Activated CD8-positive, alpha-beta T cell treated with anti-CD3 and anti-CD28 coated beads for 36 hours (primary cell): ENCODE data around the gene RAD51B. TPM values are rescaled to one million over a fixed set of nuclear protein-coding genes. Genes with fewer than 3 reads are reported as not detected.

Source experiments
- ATAC-seq: fragments of 200-7000 bp; cut with Tn5 transposase; one replicate; pipeline ENCODE4 v1.10.0; 2021; ENCODE audit warnings: mild to moderate bottlenecking, moderate library complexity
- CTCF ChIA-PET: fragments of 350-600 bp; sonication (Branson Sonifier 250); formaldehyde crosslinking; loops from one replicate; lab custom pipeline; 2021; ENCODE audit warnings: antibody characterized with exemption; lab: Charles Lee
- POLR2A ChIA-PET: fragments of 350-600 bp; sonication (Branson Sonifier 250); formaldehyde crosslinking; loops from one replicate; lab custom pipeline; 2021; ENCODE audit warnings: antibody characterized with exemption; lab: Charles Lee
- DNase-seq: peaks from one replicate; pipeline ENCODE4 v3.0.0-alpha.2; 2020
- H3K27ac Mint-ChIP-seq: one replicate; pipeline ENCODE4 v1.8.0; 2021; ENCODE audit warnings: mild to moderate bottlenecking, mixed read lengths
- H3K27me3 Mint-ChIP-seq: one replicate; pipeline ENCODE4 v1.8.0; 2021; ENCODE audit warnings: mixed read lengths
- H3K36me3 Mint-ChIP-seq: one replicate; pipeline ENCODE4 v1.8.0; 2021; ENCODE audit warnings: low read depth, mixed read lengths
- H3K4me1 Mint-ChIP-seq: one replicate; pipeline ENCODE4 v1.8.0; 2021; ENCODE audit warnings: low read depth, mixed read lengths
- H3K4me3 Mint-ChIP-seq: one replicate; pipeline ENCODE4 v1.8.0; 2021; ENCODE audit warnings: mild to moderate bottlenecking, moderate library complexity, mixed read lengths
- H3K9me3 Mint-ChIP-seq: one replicate; pipeline ENCODE4 v1.8.0; 2021; ENCODE audit warnings: mixed read lengths
- CTCF ChIP-seq: fragments of 200-600 bp; IDR thresholded peaks from one replicate; pipeline ENCODE4 v1.8.0; 2022; ENCODE audit warnings: antibody characterized with exemption, mild to moderate bottlenecking
- intact Hi-C: fragments of 100-400 bp; cut with micrococcal nuclease; formaldehyde crosslinking; loops from one replicate; pipeline ENCODE4 v1.10.0; 2022
- total RNA-seq, 2 experiments: library from RNA; stranded (reverse); gene quantifications; one replicate each; pipeline ENCODE4 v1.2.3, GENCODE V29; 2021

Gene RAD51B
- total RNA-seq, 2 experiments from 2014 or later = 38.2 to 40.6 TPM

- intact Hi-C loops = no loop called here
- POLR2A ChIA-PET = interaction anchor here (0.6 kb wide), 1 partner anchor 1603 kb away, joined by 3 read pairs; no protein-coding TSS in a partner anchor
- Mint-ChIP-seq H3K4me1 (no peaks in the 10 kb centered on the region), H3K36me3 (no peaks in the 10 kb centered on the region), H3K9me3 (no peaks in the 10 kb centered on the region), H3K27me3 (no peaks in the 10 kb centered on the region), H3K4me3 (no peak overlapping the region), H3K27ac (no peak overlapping the region)
- DNase-seq = no peak
- no peak for TF ChIP-seq CTCF
- CTCF ChIA-PET = no interaction called here
- no peak for ATAC-seq
These were observed 193.3 kb downstream of the RAD51B start for GRCh38 chr14:68012871-68013270.

GRCh38 chr14:68013326-68013725, 193.7 kb downstream of the RAD51B start:
- no peak for ATAC-seq
- Mint-ChIP-seq H3K36me3 (no peaks in the 10 kb centered on the region), H3K27me3 (no peaks in the 10 kb centered on the region), H3K4me1 (no peaks in the 10 kb centered on the region), H3K27ac (no peak overlapping the region), H3K9me3 (no peaks in the 10 kb centered on the region), H3K4me3 (no peak overlapping the region)
- ChIA-PET CTCF (no interaction called here), POLR2A (interaction anchor here (0.6 kb wide), 1 partner anchor 1603 kb away, joined by 3 read pairs; no protein-coding TSS in a partner anchor)
- no peak for DNase-seq
- intact Hi-C loops = no loop called here
- TF ChIP-seq CTCF = no peak

- Mint-ChIP-seq H3K36me3 (no peaks in the 10 kb centered on the region), H3K9me3 (no peaks in the 10 kb centered on the region)
These were observed 195.2 kb downstream of the RAD51B start for GRCh38 chr14:68014771-68015170.

GRCh38 chr14:68015356-68016254, 196.0 kb downstream of the RAD51B start:
- no peak for TF ChIP-seq CTCF
- no peak for ATAC-seq
- Mint-ChIP-seq H3K4me3 (no peak overlapping the region), H3K9me3 (no peaks in the 10 kb centered on the region), H3K4me1 (no peaks in the 10 kb centered on the region), H3K36me3 (no peaks in the 10 kb centered on the region), H3K27ac (no peak overlapping the region), H3K27me3 (no peaks in the 10 kb centered on the region)
- ChIA-PET POLR2A (no interaction called here), CTCF (no interaction called here)
- intact Hi-C loops = no loop called here
- no peak for DNase-seq

More at GRCh38 chr14:68014771-68015170, 195.2 kb downstream of the RAD51B start:
- no peaks in the 10 kb centered on the region for H3K27me3 Mint-ChIP-seq
- H3K4me3 Mint-ChIP-seq = no peak overlapping the region
- DNase-seq = no peak
- TF ChIP-seq CTCF = no peak
- intact Hi-C loops = no loop called here
- no peak for ATAC-seq
- ChIA-PET CTCF (no interaction called here), POLR2A (no interaction called here)
- H3K27ac Mint-ChIP-seq = no peak overlapping the region
- no peaks in the 10 kb centered on the region for H3K4me1 Mint-ChIP-seq

DNA sequence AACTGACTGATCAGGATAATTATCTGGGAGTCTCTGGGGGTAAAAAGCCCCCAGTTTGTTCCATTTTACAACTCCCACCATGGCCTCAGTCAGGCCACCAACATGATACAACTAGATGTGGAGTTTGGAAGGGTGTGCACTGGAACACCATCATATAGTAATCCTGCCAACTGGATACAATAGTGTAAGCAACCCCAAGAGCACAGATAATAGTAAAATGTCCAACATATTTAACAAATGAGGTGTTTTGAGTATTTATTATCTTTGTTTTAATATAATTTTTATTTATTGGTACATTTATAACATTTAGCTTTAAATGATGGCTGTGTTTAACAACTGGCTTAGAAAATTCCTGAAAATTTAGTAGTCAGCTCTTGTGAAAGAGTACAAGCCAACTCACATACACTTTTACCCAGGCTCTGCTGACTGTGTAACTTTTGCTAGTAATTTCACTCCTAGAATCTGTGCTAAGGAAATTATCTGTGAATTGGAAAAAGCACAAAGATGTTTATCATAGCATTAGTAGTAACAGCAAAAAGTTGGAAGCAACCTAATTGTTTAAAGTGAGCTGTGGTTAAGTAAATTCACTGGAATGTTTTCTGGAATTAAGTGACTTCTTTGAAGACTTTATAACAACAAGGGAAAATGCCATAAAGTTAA, 196.8 kb downstream of the RAD51B start:
- Mint-ChIP-seq H3K4me1 (no peaks in the 10 kb centered on the region), H3K27ac (no peak overlapping the region), H3K9me3 (no peaks in the 10 kb centered on the region), H3K27me3 (no peaks in the 10 kb centered on the region), H3K4me3 (no peak overlapping the region), H3K36me3 (no peaks in the 10 kb centered on the region)
- TF ChIP-seq CTCF = no peak
- ATAC-seq (no peak), DNase-seq (no peak)
- ChIA-PET POLR2A (interaction anchor here (0.8 kb wide), 1 partner anchor 15 kb away, joined by 3 read pairs; no protein-coding TSS in a partner anchor), CTCF (no interaction called here)
- intact Hi-C loops = no loop called here
